Breast epithelium (tissue), 3 donors: ENCODE data around the gene FARP1.

Experiments
- POLR2A ChIP-seq: fragments of 450-650 bp; IDR thresholded peaks from one replicate; pipeline ENCODE4 v1.6.1; 2016; ENCODE audit warnings: antibody characterized with exemption, mild to moderate bottlenecking, moderate library complexity
- TF ChIP-seq, protein P1 (sequence below), 3 donors: fragments of 450-650 bp; IDR thresholded peaks; one replicate each; pipeline ENCODE4 v1.5.1; 2016 to 2017; ENCODE audit warnings: antibody characterized with exemption in 3 of 3, mild to moderate bottlenecking in 3 of 3, moderate library complexity in 3 of 3

DNA sequence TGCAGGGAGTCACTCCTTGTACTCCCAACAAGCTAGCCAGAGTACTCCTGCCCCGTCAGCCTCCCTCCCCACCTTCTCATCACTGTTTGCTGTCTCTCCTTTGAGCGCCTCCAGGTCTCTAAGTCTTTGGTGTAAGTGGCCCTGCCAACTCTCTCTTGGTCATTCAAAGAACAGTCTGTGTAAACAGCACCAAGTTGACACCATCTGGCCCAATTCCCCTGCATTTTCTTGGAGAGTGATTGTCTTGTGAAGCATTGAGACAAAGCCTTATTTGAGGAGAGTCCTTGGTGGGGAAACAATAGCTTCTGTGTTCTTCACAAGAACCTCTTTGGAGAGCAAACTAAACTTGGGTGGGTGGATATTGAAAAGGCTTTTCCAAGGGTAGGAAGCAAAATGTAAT is 148.8 kb downstream of the FARP1 start:
- no peak for TF ChIP-seq POLR2A
- TF ChIP-seq, protein P1, sequence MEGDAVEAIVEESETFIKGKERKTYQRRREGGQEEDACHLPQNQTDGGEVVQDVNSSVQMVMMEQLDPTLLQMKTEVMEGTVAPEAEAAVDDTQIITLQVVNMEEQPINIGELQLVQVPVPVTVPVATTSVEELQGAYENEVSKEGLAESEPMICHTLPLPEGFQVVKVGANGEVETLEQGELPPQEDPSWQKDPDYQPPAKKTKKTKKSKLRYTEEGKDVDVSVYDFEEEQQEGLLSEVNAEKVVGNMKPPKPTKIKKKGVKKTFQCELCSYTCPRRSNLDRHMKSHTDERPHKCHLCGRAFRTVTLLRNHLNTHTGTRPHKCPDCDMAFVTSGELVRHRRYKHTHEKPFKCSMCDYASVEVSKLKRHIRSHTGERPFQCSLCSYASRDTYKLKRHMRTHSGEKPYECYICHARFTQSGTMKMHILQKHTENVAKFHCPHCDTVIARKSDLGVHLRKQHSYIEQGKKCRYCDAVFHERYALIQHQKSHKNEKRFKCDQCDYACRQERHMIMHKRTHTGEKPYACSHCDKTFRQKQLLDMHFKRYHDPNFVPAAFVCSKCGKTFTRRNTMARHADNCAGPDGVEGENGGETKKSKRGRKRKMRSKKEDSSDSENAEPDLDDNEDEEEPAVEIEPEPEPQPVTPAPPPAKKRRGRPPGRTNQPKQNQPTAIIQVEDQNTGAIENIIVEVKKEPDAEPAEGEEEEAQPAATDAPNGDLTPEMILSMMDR (IDR thresholded peaks at IDR 0.05) = no peak
